SK-N-MC (cell line): ENCODE data around the gene CKLF.

Source experiments
- EZH2 ChIP-seq: fragments of 200-600 bp; sonication (generic); IDR thresholded peaks from one replicate; pipeline ENCODE4 v1.6.1; 2017; ENCODE audit warnings: antibody characterized with exemption
- POLR2AphosphoS5 ChIP-seq: IDR thresholded peaks from 2 replicates; pipeline ENCODE4 v1.6.1; 2012; ENCODE audit warnings: mild to moderate bottlenecking, low read depth, low read length, borderline replicate concordance

GRCh38 chr16:66609139-66609510, 56.7 kb downstream of the CKLF start:
- no peak for TF ChIP-seq EZH2
- TF ChIP-seq POLR2AphosphoS5: no peak
